DMS53 treated with DMSO at 0.1 percent for 48 hours (cell line): ENCODE measurements around the gene ZNF304.
"Not testable (repeated sequence)": the region's sequence is repeated elsewhere in the genome, so short reads cannot be mapped to it uniquely, and the experiment has no call there.

Source experiments
- DNase-seq: peaks from one replicate; lab custom pipeline; 2025; ENCODE audit not compliant: unreplicated experiment; lab: John Stamatoyannopoulos, UW

The ZNF304 gene

GRCh38 chr19:57359300-57359699, 8.2 kb downstream of the ZNF304 start:
- DNase-seq: no peak

- DNase-seq: no peak
These were observed 11.3 kb downstream of the ZNF304 start for GRCh38 chr19:57362419-57362818.

- peak; percentile 98 for DNase-seq
These were observed 12.1 kb downstream of the ZNF304 start, which contains the start of the genes TRAPPC2B and ZNF547 for GRCh38 chr19:57362997-57363687. TSS of gene TRAPPC2B (plus strand) at chr19:57363551. CDS start at chr19:57364834, 1,283 bp downstream. TSS of gene ZNF547 (plus strand) at chr19:57363551. CDS start at chr19:57368556, 5,005 bp downstream.

- DNase-seq: no peak
These were observed 12.7 kb downstream of the ZNF304 start for GRCh38 chr19:57363688-57364181.

- DNase-seq: no peak
These were observed 15.7 kb downstream of the ZNF304 start for GRCh38 chr19:57366776-57367175.

GRCh38 chr19:57374179-57374578, 23.1 kb downstream of the ZNF304 start:
- no peak for DNase-seq

- not testable (repeated sequence) for DNase-seq
These were observed 23.6 kb downstream of the ZNF304 start for GRCh38 chr19:57374647-57375046.

- no peak for DNase-seq
These were observed 25.1 kb downstream of the ZNF304 start for GRCh38 chr19:57376151-57376550.

- DNase-seq: no peak
These were observed 26.6 kb downstream of the ZNF304 start for GRCh38 chr19:57377498-57378146.

GRCh38 chr19:57380923-57381322, 29.9 kb downstream of the ZNF304 start:
- no peak for DNase-seq

GRCh38 chr19:57382806-57383488, 31.9 kb downstream of the ZNF304 start:
- no peak for DNase-seq

- DNase-seq: no peak
These were observed 38.2 kb downstream of the ZNF304 start for GRCh38 chr19:57389194-57389729.

- DNase-seq: peak; percentile 94
These were observed 38.9 kb downstream of the ZNF304 start, which contains the start of gene ZNF548 for GRCh38 chr19:57389730-57390598. TSS of gene ZNF548 (plus strand) at chr19:57389854. CDS start at chr19:57390100, 246 bp downstream.

- no peak for DNase-seq
These were observed 44.6 kb downstream of the ZNF304 start for GRCh38 chr19:57395710-57396109.

- no peak for DNase-seq
These were observed 47.8 kb downstream of the ZNF304 start for GRCh38 chr19:57398868-57399267.

- no peak for DNase-seq
These were observed 52.9 kb downstream of the ZNF304 start for GRCh38 chr19:57403737-57404563.

GRCh38 chr19:57406516-57407123, 55.5 kb downstream of the ZNF304 start:
- DNase-seq: peak; percentile 62
